Duodenal mucosa (tissue), 2 donors: ENCODE results near the gene TTC7B.

Source experiments
- H3K27ac ChIP-seq: one replicate; pipeline ENCODE4 v1.7.0; 2013; ENCODE audit warnings: low read depth, low read length
- H3K27me3 ChIP-seq, 2 donors: one replicate each; pipeline ENCODE4 v1.7.0; 2013; ENCODE audit warnings: low read length in 2 of 2, control low read depth in 1 of 2; ENCODE audit not compliant: insufficient read depth in 2 of 2, control insufficient read depth in 1 of 2
- H3K36me3 ChIP-seq, 2 donors: one replicate each; pipeline ENCODE4 v1.7.0; 2013; ENCODE audit warnings: low read length in 2 of 2, control low read depth in 1 of 2; ENCODE audit not compliant: insufficient read depth in 2 of 2, control insufficient read depth in 1 of 2
- H3K4me1 ChIP-seq, 2 donors: one replicate each; pipeline ENCODE4 v1.7.0; 2013; ENCODE audit warnings: low read length in 2 of 2, control low read depth in 1 of 2; ENCODE audit not compliant: insufficient read depth in 2 of 2, control insufficient read depth in 1 of 2
- H3K4me3 ChIP-seq, 2 donors: one replicate each; pipeline ENCODE4 v1.7.0; 2013; ENCODE audit warnings: low read length in 2 of 2, low read depth in 1 of 2
- H3K9ac ChIP-seq, 2 donors: one replicate each; pipeline ENCODE4 v1.7.0; 2013; ENCODE audit warnings: low read length in 2 of 2, low read depth in 1 of 2
- H3K9me3 ChIP-seq, 2 donors: one replicate each; pipeline ENCODE4 v1.7.0; 2013; ENCODE audit warnings: low read length in 2 of 2, control low read depth in 1 of 2; ENCODE audit not compliant: control insufficient read depth in 1 of 2

Gene TTC7B

GRCh38 chr14:90791486-90791885 lies 24.7 kb downstream of the TTC7B start:
- H3K27me3 ChIP-seq: no peaks in the 10 kb centered on the region
- H3K4me3 ChIP-seq: no peak overlapping the region
- H3K4me1 ChIP-seq: no peaks in the 10 kb centered on the region
- no peak overlapping the region for H3K27ac ChIP-seq
- H3K36me3 ChIP-seq: no peaks in the 10 kb centered on the region
- no peak overlapping the region for H3K9ac ChIP-seq
- no peaks in the 10 kb centered on the region for H3K9me3 ChIP-seq

GRCh38 chr14:90788031-90788430 lies 28.2 kb downstream of the TTC7B start:
- H3K9me3 ChIP-seq: no peaks in the 10 kb centered on the region
- H3K36me3 ChIP-seq: peaks cover 0 to 5% of the 10 kb centered on the region in 2 donors
- H3K27me3 ChIP-seq: no peaks in the 10 kb centered on the region
- no peak overlapping the region for H3K27ac ChIP-seq
- no peak overlapping the region for H3K4me3 ChIP-seq
- no peaks in the 10 kb centered on the region for H3K4me1 ChIP-seq
- H3K9ac ChIP-seq: no peak overlapping the region

GRCh38 chr14:90785876-90786450 lies 30.3 kb downstream of the TTC7B start:
- H3K9ac ChIP-seq: no peak overlapping the region
- H3K36me3 ChIP-seq: peaks cover 0 to 5% of the 10 kb centered on the region in 2 donors
- H3K27me3 ChIP-seq: no peaks in the 10 kb centered on the region
- H3K4me3 ChIP-seq: no peak overlapping the region
- no peaks in the 10 kb centered on the region for H3K9me3 ChIP-seq
- H3K4me1 ChIP-seq: no peaks in the 10 kb centered on the region
- no peak overlapping the region for H3K27ac ChIP-seq

- no peak overlapping the region for H3K27ac ChIP-seq
- H3K4me1 ChIP-seq: no peaks in the 10 kb centered on the region
- no peak overlapping the region for H3K4me3 ChIP-seq
- H3K9me3 ChIP-seq: no peaks in the 10 kb centered on the region
- no peaks in the 10 kb centered on the region for H3K27me3 ChIP-seq
- peaks cover 0 to 5% of the 10 kb centered on the region in 2 donors for H3K36me3 ChIP-seq
- no peak overlapping the region for H3K9ac ChIP-seq
These were observed 30.8 kb downstream of the TTC7B start for GRCh38 chr14:90785471-90785870.

- H3K4me1 ChIP-seq: no peaks in the 10 kb centered on the region
- peaks cover 0 to 5% of the 10 kb centered on the region in 2 donors for H3K36me3 ChIP-seq
- no peak overlapping the region for H3K4me3 ChIP-seq
- H3K9ac ChIP-seq: no peak overlapping the region
- no peaks in the 10 kb centered on the region for H3K27me3 ChIP-seq
- no peaks in the 10 kb centered on the region for H3K9me3 ChIP-seq
- H3K27ac ChIP-seq: no peak overlapping the region
These were observed 31.5 kb downstream of the TTC7B start for GRCh38 chr14:90784621-90785270.

- no peak overlapping the region for H3K9ac ChIP-seq
These were observed 32.9 kb downstream of the TTC7B start for GRCh38 chr14:90783344-90783743.

GRCh38 chr14:90782892-90783291 lies 33.3 kb downstream of the TTC7B start:
- H3K27me3 ChIP-seq: no peaks in the 10 kb centered on the region
- H3K36me3 ChIP-seq: peaks cover 0 to 5% of the 10 kb centered on the region in 2 donors
- no peak overlapping the region for H3K4me3 ChIP-seq
- H3K9me3 ChIP-seq: no peaks in the 10 kb centered on the region
- no peaks in the 10 kb centered on the region for H3K4me1 ChIP-seq
- no peak overlapping the region for H3K27ac ChIP-seq
- no peak overlapping the region for H3K9ac ChIP-seq

More at GRCh38 chr14:90783344-90783743, 32.9 kb downstream of the TTC7B start:
- Histone ChIP-seq H3K36me3 (peaks cover 0 to 5% of the 10 kb centered on the region in 2 donors), H3K9me3 (no peaks in the 10 kb centered on the region), H3K27ac (no peak overlapping the region), H3K4me1 (no peaks in the 10 kb centered on the region), H3K27me3 (no peaks in the 10 kb centered on the region), H3K4me3 (no peak overlapping the region)

GRCh38 chr14:90781876-90782275 lies 34.4 kb downstream of the TTC7B start:
- peaks cover 0 to 5% of the 10 kb centered on the region in 2 donors for H3K36me3 ChIP-seq
- no peaks in the 10 kb centered on the region for H3K4me1 ChIP-seq
- H3K9me3 ChIP-seq: no peaks in the 10 kb centered on the region
- H3K27me3 ChIP-seq: no peaks in the 10 kb centered on the region
- no peak overlapping the region for H3K4me3 ChIP-seq
- H3K9ac ChIP-seq: no peak overlapping the region
- no peak overlapping the region for H3K27ac ChIP-seq

GRCh38 chr14:90781344-90781761 lies 34.9 kb downstream of the TTC7B start:
- Histone ChIP-seq H3K9ac (no peak overlapping the region), H3K9me3 (no peaks in the 10 kb centered on the region), H3K27me3 (no peaks in the 10 kb centered on the region), H3K36me3 (peaks cover 0 to 5% of the 10 kb centered on the region in 2 donors), H3K27ac (no peak overlapping the region), H3K4me1 (no peaks in the 10 kb centered on the region), H3K4me3 (no peak overlapping the region)

- Histone ChIP-seq H3K27ac (no peak overlapping the region), H3K36me3 (peaks cover 0 to 4% of the 10 kb centered on the region in 2 donors), H3K27me3 (no peaks in the 10 kb centered on the region), H3K4me1 (no peaks in the 10 kb centered on the region), H3K9me3 (no peaks in the 10 kb centered on the region), H3K4me3 (no peak overlapping the region), H3K9ac (no peak overlapping the region)
These were observed 35.7 kb downstream of the TTC7B start for GRCh38 chr14:90780519-90780918.
